ENCODE data around the gene CYP27C1.
A peak's percentile ranks its signal among the peaks of the same experiment; 100 is the strongest.
"Not testable (repeated sequence)": the region's sequence is repeated elsewhere in the genome, so short reads cannot be mapped to it uniquely, and the experiment has no call there.

CYP27C1 gene

DNA sequence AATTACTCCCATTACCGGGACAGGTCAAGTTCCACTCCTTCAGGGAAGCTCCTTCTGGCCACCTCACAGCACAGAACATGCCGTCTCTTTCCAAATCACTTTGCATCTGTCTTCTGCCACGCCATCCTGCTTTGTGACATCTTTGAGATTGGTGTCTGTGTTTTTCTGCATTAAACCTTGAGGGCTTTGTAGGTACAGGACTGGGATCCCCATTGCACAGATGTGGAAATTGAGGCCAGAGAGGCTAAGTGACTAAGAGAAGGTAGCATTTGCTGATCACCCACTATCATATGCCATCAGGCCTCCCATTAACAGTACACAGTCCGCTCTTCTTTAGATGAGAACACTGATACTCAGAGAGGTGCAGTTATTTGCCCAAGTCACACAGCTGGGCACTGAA is 9.5 kb upstream of the CYP27C1 start:
- no peak overlapping the region for H3K4me3 ChIP-seq (ENCODE audit: low read length)
- DNase-seq (ENCODE audit: low read depth), result no peak
- TF ChIP-seq, protein P1, sequence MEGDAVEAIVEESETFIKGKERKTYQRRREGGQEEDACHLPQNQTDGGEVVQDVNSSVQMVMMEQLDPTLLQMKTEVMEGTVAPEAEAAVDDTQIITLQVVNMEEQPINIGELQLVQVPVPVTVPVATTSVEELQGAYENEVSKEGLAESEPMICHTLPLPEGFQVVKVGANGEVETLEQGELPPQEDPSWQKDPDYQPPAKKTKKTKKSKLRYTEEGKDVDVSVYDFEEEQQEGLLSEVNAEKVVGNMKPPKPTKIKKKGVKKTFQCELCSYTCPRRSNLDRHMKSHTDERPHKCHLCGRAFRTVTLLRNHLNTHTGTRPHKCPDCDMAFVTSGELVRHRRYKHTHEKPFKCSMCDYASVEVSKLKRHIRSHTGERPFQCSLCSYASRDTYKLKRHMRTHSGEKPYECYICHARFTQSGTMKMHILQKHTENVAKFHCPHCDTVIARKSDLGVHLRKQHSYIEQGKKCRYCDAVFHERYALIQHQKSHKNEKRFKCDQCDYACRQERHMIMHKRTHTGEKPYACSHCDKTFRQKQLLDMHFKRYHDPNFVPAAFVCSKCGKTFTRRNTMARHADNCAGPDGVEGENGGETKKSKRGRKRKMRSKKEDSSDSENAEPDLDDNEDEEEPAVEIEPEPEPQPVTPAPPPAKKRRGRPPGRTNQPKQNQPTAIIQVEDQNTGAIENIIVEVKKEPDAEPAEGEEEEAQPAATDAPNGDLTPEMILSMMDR (conservative IDR thresholded peaks at IDR 0.05; ENCODE audit: low read depth, low read length), result no peak

DNA sequence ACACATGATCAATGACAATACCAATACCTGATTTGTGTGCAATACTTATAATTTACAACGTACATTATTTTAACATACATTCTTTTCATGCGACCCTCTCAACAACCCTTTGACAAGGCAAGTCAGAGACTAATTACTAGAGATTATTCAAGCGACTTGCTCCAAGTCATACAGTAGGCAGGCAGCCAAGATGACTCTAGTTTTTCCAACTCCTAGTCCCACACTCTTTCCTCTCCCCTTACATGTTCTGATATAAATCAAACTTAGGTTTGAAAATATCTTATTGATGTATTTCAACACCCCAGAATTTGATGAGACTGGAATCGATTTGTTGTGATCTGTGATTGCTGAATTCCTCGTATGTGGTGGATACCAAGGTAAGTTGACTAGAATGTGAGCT is 8.0 kb upstream of the CYP27C1 start:
- no peak for DNase-seq (ENCODE audit: low read depth)
- no peak overlapping the region for H3K4me3 ChIP-seq (ENCODE audit: low read length)
- TF ChIP-seq, protein P1 (conservative IDR thresholded peaks at IDR 0.05; ENCODE audit: low read depth, low read length), result no peak

DNA sequence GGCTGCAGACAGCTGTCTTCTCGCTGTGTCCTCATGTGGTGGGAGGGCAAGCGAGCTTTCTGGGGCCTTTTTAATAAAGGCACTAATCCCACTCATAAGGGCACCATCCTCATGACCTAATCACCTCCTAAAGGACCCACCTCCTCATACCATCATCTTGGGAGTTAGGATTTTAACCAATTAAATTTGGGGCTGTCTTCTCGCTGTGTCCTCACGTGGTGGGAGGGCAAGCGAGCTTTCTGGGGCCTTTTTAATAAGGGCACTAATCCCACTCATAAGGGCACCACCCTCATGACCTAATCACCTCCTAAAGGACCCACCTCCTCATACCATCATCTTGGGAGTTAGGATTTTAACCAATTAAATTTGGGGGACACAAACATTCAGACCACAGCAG is 7.2 kb upstream of the CYP27C1 start:
- not testable (repeated sequence) for H3K4me3 ChIP-seq (ENCODE audit: low read length); DNase-seq (ENCODE audit: low read depth)

DNA sequence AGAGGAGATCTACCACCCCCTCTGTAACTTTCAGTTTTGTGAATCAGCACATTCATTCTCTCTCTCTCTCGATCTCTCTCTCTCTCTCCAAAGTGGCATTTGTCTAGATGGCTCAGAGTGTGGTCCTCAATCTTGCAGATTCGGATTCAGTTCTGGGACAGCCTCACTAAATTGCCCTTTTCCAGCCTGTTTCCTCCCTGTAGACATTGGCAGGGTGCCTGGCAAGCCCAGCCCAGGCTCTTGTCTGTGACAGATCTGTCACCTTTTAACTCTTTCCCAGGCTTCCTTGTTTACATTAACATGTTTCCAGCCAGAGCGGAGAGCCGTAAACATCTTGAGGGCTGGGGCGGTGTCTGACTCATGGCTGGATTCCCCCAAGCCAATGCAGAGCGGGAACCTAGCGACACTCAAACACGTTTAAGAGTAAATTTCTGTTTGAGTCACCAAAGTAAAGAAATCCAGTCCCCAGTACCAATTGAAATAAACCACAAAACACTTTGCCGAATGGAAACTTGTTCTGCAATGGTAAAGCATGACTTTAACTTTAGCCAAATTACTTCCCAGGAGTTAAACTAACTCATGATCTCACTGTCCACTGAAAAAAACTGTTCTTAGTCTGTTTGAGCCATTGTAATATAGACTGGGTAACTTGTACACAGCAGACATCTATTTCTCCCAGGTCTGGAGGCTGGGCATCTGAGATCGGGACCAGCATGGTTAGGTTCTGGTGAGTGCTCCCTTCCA is 6.6 kb upstream of the CYP27C1 start:
- DNase-seq (ENCODE audit: low read depth), result peak; percentile 67
- TF ChIP-seq, protein P1 (conservative IDR thresholded peaks at IDR 0.05; ENCODE audit: low read depth, low read length), result no peak
- no peak overlapping the region for H3K4me3 ChIP-seq (ENCODE audit: low read length)

DNA sequence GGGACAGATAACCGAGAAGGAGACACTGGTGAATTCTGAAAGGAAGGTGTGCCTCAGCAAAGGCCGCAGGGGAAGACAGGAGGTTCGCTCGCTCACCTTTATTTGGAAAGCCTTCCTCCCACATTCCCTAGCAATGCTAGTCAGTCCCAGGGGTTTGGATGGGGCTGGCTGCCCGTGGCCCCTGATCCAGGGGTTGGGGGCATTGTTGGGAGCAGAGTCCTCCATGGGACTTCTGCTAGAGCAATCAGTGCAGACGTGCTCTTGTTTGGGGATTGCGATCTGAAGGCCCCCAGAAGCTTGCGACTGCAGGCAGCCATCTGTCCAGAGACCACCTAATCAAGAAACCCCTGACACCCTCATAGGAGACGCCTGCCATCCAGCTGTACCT is 6.0 kb upstream of the CYP27C1 start:
- no peak for DNase-seq (ENCODE audit: low read depth)
- TF ChIP-seq, protein P1 (conservative IDR thresholded peaks at IDR 0.05; ENCODE audit: low read depth, low read length), result no peak
- H3K4me3 ChIP-seq (ENCODE audit: low read length), result no peak overlapping the region

DNA sequence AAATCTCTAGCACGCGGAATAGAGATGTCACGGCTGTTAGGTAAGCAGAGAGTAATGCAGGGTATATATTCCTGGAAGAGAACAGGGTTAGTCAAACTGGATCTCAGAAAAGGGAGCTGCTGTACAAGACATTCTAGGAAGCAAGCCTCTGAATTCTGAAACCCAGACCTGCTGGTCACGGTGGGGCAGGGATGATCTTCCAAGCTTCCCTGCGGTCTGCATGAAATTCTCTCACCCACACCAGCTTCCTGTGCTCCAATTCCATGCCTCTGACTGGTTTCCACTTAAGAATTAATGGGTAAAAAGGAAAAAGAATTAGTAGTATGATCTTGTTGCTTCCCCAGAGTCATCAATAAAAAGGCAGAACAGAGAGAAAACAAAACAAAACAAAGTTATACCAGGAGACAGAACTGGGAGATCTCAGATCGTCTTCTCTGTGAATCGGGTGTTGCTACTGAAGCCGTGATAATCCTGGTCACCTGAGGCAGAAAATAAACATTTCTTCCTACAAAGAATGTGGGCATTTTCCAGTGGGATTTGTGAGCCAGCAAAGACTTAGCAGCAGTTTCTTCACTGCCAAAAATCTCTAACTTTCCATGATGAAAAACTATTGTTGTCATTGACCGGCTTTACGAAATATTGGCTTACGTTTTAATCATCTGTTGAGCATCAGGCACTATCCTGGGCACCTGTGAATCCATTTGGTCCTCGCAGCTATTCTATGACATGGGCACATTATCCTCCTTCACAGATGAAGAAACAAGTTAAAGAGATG is 5.3 kb upstream of the CYP27C1 start:
- H3K4me3 ChIP-seq (ENCODE audit: low read length), result no peak overlapping the region
- DNase-seq (ENCODE audit: low read depth), result no peak
- TF ChIP-seq, protein P1 (conservative IDR thresholded peaks at IDR 0.05; ENCODE audit: low read depth, low read length), result no peak

DNA sequence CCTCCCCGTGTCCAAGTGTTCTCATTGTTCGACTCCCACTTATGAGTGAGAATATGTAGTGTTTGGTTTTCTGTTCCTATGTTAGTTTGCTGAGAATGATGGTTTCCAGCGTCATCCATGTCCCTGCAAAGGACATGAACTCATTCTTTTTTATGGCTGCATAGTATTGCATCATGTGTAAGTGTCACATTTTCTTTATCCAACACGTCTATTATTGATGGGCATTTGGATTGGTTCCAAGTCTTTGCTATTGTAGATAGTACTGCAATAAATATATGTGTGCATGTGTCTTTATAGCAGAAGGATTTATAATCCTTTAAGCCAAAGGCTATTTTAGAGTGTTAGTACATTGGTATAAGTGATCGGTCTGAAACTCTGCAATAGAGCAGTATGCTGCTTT is 4.0 kb upstream of the CYP27C1 start:
- not testable (repeated sequence) for DNase-seq (ENCODE audit: low read depth); H3K4me3 ChIP-seq (ENCODE audit: low read length)

Data from retinal pigment epithelial cell (primary cell).